PC-3 (cell line): Measurements from ENCODE around the gene S100PBP. TPM values are rescaled to one million over a fixed set of nuclear protein-coding genes. Genes with fewer than 3 reads are reported as not detected.

ENCODE experiments used
- ATAC-seq: fragments of 200-7000 bp; cut with Tn5 transposase; 2 replicates; pipeline ENCODE4 v1.9.1; 2020; ENCODE audit warnings: mild to moderate bottlenecking, moderate library complexity
- BruUV-seq: library from RNA; stranded (reverse); fragments of 400-500 nt; replicated peaks from 2 replicates; lab custom pipeline; 2021; lab: Mats Ljungman, UMichigan
- CTCF ChIA-PET: fragments of 300-600 bp; sonication (Branson Sonifier 250); formaldehyde crosslinking; loops from one replicate; lab custom pipeline; 2022; ENCODE audit warnings: antibody characterized with exemption; lab: Charles Lee
- POLR2A ChIA-PET: fragments of 300-600 bp; sonication (Branson Sonifier 250); formaldehyde crosslinking; loops from one replicate; lab custom pipeline; 2022; ENCODE audit warnings: antibody characterized with exemption; ENCODE audit not compliant: unreplicated experiment; lab: Charles Lee
- DNase-seq: peaks from one replicate; pipeline ENCODE4 v3.0.0-alpha.2; 2015
- H2AFZ ChIP-seq: fragments of 300-600 bp; sonication (generic); 2 replicates; pipeline ENCODE4 v1.6.0; 2016; ENCODE audit warnings: antibody characterized with exemption, low read length
- H3F3A ChIP-seq: fragments of 300-600 bp; sonication (generic); one replicate; pipeline ENCODE4 v1.6.0; 2017; ENCODE audit warnings: antibody characterized with exemption, low read length, control low read depth, mild to moderate bottlenecking; ENCODE audit not compliant: unreplicated experiment
- H3K27ac ChIP-seq: fragments of 300-600 bp; sonication (generic); 2 replicates; pipeline ENCODE4 v1.5.1; 2016; ENCODE audit warnings: mild to moderate bottlenecking, low read length
- H3K27me3 ChIP-seq: fragments of 300-600 bp; sonication (generic); 2 replicates; pipeline ENCODE4 v1.6.1; 2016; ENCODE audit warnings: low read length, mixed read lengths
- H3K36me3 ChIP-seq: fragments of 300-600 bp; sonication (generic); 2 replicates; pipeline ENCODE4 v1.6.1; 2016; ENCODE audit warnings: low read depth, mixed run types, low read length, mixed read lengths
- H3K4me1 ChIP-seq: fragments of 300-600 bp; sonication (generic); 2 replicates; pipeline ENCODE4 v1.5.1; 2016; ENCODE audit warnings: low read length; ENCODE audit not compliant: insufficient read depth
- H3K4me2 ChIP-seq: fragments of 300-600 bp; sonication (generic); 2 replicates; pipeline ENCODE4 v1.6.0; 2016; ENCODE audit warnings: low read length
- H3K4me3 ChIP-seq: fragments of 300-600 bp; sonication (generic); 2 replicates; pipeline ENCODE4 v1.5.1; 2016; ENCODE audit warnings: mild to moderate bottlenecking, low read length, mixed read lengths
- H3K79me2 ChIP-seq: fragments of 300-600 bp; sonication (generic); 2 replicates; pipeline ENCODE4 v1.6.1; 2017; ENCODE audit warnings: low read length, mixed read lengths
- H3K9ac ChIP-seq: fragments of 300-600 bp; sonication (generic); 2 replicates; pipeline ENCODE4 v1.6.0; 2016; ENCODE audit warnings: mild to moderate bottlenecking, low read length
- H3K9me2 ChIP-seq: fragments of 300-600 bp; sonication (generic); replicated peaks from 2 replicates; pipeline ENCODE4 v1.6.1; 2016; ENCODE audit warnings: mixed run types, low read length, mixed read lengths
- H3K9me3 ChIP-seq: fragments of 300-600 bp; sonication (generic); 2 replicates; pipeline ENCODE4 v1.6.1; 2016; ENCODE audit warnings: low read length, mixed read lengths
- H4K20me1 ChIP-seq: fragments of 300-600 bp; sonication (generic); 2 replicates; pipeline ENCODE4 v1.6.1; 2016; ENCODE audit warnings: low read length, mixed read lengths
- EZH2 ChIP-seq: fragments of 300-600 bp; sonication (generic); IDR thresholded peaks from one replicate; pipeline ENCODE4 v1.6.1; 2017; ENCODE audit warnings: antibody characterized with exemption, mild to moderate bottlenecking, low read length; ENCODE audit not compliant: unreplicated experiment
- EZH2phosphoT487 ChIP-seq: fragments of 300-600 bp; sonication (generic); IDR thresholded peaks from 2 replicates; pipeline ENCODE4 v1.6.1; 2018; ENCODE audit warnings: mild to moderate bottlenecking, antibody characterized with exemption, low read length, borderline replicate concordance
- intact Hi-C: fragments of 100-400 bp; cut with micrococcal nuclease; formaldehyde crosslinking; loops from 2 replicates; pipeline ENCODE4 v1.9.0; 2023
- total RNA-seq: library from RNA; depleted of rRNA; stranded (reverse); fragments of >200 nt; gene quantifications from 2 replicates; pipeline ENCODE4 v1.2.3, GENCODE V29; 2014
- TF ChIP-seq, protein P1 (sequence below): fragments of 300-600 bp; sonication (generic); conservative IDR thresholded peaks from 2 replicates; pipeline ENCODE4 v1.5.1; 2017; ENCODE audit warnings: antibody characterized with exemption, low read depth, mild to moderate bottlenecking, low read length

Gene S100PBP
- total RNA-seq, 1 experiment from 2014 or later, result 13.2 TPM

DNA sequence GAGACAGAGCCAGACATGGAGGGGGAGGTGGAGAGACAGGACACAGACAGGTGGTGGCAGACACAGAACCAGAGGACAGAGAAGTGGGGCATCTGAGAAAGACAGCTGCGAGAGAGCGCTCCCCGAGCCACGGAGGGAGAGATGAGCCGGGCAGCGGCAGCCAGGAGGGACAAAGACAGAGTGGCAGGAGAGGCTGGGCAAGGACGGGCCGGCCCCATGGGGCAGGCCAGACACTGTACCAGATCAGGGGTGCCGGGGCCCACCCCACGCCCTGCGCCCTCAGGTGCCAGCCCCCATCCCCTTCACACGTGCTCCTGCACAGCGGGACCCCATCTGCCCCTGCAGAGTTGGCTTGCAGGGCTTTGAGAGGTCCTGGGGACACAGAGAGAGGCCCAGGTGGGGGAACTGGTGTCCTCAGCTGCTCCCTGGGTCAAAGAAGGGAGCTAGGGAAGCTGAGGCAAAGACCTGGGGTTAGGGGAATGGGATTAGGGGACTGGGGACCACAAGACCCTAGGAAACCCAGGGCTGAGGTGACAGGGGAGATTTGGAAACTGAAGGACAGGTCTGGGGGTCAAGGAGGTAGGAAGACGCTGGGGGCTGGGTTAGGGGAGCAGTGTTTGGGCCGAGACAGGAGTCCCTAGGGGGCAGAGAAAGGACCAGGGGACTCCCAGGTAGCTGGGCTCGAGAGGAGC is 52.6 kb downstream of the S100PBP start:
- TF ChIP-seq EZH2, result no peak
- Histone ChIP-seq H3K4me2 (peak overlapping the region; percentile 35), H3K27me3 (peaks cover 10% of the 10 kb centered on the region; the same call in 1 of the 2 replicates), H3K27ac (no peak overlapping the region), H3K4me3 (no peak overlapping the region), H2AFZ (no peak overlapping the region), H3K9ac (no peak overlapping the region), H3K9me3 (no peaks in the 10 kb centered on the region), H4K20me1 (no peaks in the 10 kb centered on the region), H3K4me1 (0 out of 2 replicates have a peak, but pooled peaks cover 4% of the 10 kb centered on the region), H3K36me3 (no peaks in the 10 kb centered on the region), H3K9me2 (no peaks in the 10 kb centered on the region), H3K79me2 (no peaks in the 10 kb centered on the region), H3F3A (no peaks in the 10 kb centered on the region)
- DNase-seq (no peak), ATAC-seq (no peak)
- CTCF ChIA-PET, result no interaction called here
- BruUV-seq, result no TSS peak
- POLR2A ChIA-PET, result no interaction called here
- intact Hi-C loops, result no loop called here

DNA sequence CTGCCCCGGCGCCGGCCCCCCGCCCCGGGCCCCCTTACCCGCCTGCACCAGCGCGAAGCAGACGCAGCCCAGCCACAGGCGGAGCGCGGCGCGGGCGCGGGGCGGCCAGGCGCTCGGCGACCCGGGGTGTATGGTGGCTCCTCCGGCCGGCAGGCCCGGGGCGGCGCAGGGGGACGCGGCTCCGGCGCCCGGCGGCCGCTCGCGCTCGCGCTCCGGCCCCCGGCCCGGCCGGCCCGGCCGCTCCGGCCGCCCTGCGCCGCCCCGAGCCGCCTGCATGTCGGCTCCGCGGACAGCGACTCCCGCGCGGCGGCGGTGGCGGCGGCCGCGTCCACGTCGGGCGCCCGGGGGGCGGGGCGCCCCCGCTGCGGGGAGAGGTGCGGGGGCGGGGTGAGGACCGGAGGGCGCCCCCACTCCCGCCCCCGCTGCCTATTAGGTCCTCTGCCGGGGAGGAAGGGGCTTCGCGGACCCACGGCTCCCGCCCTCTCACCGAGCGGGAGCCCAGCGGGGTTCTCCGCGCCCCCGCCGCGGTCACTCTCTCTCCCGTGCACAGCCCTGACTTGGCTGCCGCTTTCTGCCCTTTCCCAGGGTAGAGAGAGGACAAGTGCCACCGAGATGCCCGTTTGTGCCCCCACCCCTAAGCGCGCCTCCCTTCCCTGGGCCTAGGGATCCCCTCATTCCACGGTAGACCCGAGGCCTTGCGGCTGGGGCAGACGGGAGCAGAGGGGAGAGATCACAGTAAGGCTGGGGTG is 53.3 kb downstream of the S100PBP start, which contains the start of gene FNDC5:
FNDC5 (minus strand) TSS at position 298 of the 749 bp plus-strand sequence.
- TF ChIP-seq EZH2phosphoT487, result no peak
- TF ChIP-seq EZH2, result peak; percentile 48
- TF ChIP-seq, protein P1, sequence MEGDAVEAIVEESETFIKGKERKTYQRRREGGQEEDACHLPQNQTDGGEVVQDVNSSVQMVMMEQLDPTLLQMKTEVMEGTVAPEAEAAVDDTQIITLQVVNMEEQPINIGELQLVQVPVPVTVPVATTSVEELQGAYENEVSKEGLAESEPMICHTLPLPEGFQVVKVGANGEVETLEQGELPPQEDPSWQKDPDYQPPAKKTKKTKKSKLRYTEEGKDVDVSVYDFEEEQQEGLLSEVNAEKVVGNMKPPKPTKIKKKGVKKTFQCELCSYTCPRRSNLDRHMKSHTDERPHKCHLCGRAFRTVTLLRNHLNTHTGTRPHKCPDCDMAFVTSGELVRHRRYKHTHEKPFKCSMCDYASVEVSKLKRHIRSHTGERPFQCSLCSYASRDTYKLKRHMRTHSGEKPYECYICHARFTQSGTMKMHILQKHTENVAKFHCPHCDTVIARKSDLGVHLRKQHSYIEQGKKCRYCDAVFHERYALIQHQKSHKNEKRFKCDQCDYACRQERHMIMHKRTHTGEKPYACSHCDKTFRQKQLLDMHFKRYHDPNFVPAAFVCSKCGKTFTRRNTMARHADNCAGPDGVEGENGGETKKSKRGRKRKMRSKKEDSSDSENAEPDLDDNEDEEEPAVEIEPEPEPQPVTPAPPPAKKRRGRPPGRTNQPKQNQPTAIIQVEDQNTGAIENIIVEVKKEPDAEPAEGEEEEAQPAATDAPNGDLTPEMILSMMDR, result no peak
- Histone ChIP-seq H4K20me1 (no peaks in the 10 kb centered on the region), H3K36me3 (no peaks in the 10 kb centered on the region), H3K4me1 (0 out of 2 replicates have a peak, but pooled peaks cover 4% of the 10 kb centered on the region), H3K9me3 (no peaks in the 10 kb centered on the region), H3K4me2 (peak within 1 kb of the TSS; percentile 77), H3F3A (no peaks in the 10 kb centered on the region), H3K9ac (no peak within 1 kb of the TSS), H2AFZ (peak within 1 kb of the TSS; percentile 58), H3K79me2 (no peaks in the 10 kb centered on the region), H3K27ac (no peak within 1 kb of the TSS), H3K27me3 (peaks cover 10% of the 10 kb centered on the region; the same call in 1 of the 2 replicates), H3K4me3 (peak within 1 kb of the TSS; percentile 47; the same call in 1 of the 2 replicates), H3K9me2 (no peaks in the 10 kb centered on the region)
- DNase-seq, result no peak
- CTCF ChIA-PET, result interaction anchor here (0.6 to 0.7 kb wide), 2 partner anchors 17 to 350 kb away, joined by 3 to 4 read pairs; no protein-coding TSS in a partner anchor
- POLR2A ChIA-PET, result interaction anchor here (0.5 kb wide), 1 partner anchor 1574 kb away, joined by 3 read pairs; the partner anchor contains the start of genes SNRNP40 and ZCCHC17
- BruUV-seq, result no TSS peak
- ATAC-seq, result peak; percentile 48
- intact Hi-C loops, result loop anchor here (1.0 kb wide), 1 partner anchor 158 kb away; no protein-coding TSS in a partner anchor
